Measurements from ENCODE around the gene TRIP12.

- TF ChIP-seq CTCF (IDR thresholded peaks at IDR 0.05): no peak
- no peak for TF ChIP-seq POLR2A (IDR thresholded peaks at IDR 0.05)
These were observed 201.7 kb downstream of the TRIP12 start for GRCh38 chr2:229719926-229720647.

All from prostate gland (tissue), 2 donors.